Measurements from ENCODE around the gene NACC2.

The NACC2 gene

GRCh38 chr9:136023410-136024225, 71.5 kb downstream of the NACC2 start:
- DNase-seq (ENCODE audit: low read depth in 2 of 2), result no peak

GRCh38 chr9:136022731-136023409, 72.2 kb downstream of the NACC2 start:
- DNase-seq (ENCODE audit: low read depth in 2 of 2), result no peak

- DNase-seq (ENCODE audit: low read depth in 2 of 2), result no peak
Measured at GRCh38 chr9:136021872-136022681, 73.0 kb downstream of the NACC2 start.

GRCh38 chr9:136021171-136021871, 73.8 kb downstream of the NACC2 start:
- no peak for DNase-seq (ENCODE audit: low read depth in 2 of 2)

GRCh38 chr9:136020671-136021070, 74.4 kb downstream of the NACC2 start:
- no peak for DNase-seq (ENCODE audit: low read depth in 2 of 2)

- no peak for DNase-seq (ENCODE audit: low read depth in 2 of 2)
Measured at GRCh38 chr9:136020206-136020605, 74.9 kb downstream of the NACC2 start.

- DNase-seq (ENCODE audit: low read depth in 2 of 2), result no peak
Measured at GRCh38 chr9:136019681-136020060, 75.4 kb downstream of the NACC2 start.

GRCh38 chr9:136019041-136019680, 75.9 kb downstream of the NACC2 start:
- no peak for DNase-seq (ENCODE audit: low read depth in 2 of 2)

- DNase-seq (ENCODE audit: low read depth in 2 of 2), result no peak
Measured at GRCh38 chr9:136018257-136019031, 76.6 kb downstream of the NACC2 start.

GRCh38 chr9:136017289-136018190, 77.5 kb downstream of the NACC2 start:
- no peak for DNase-seq (ENCODE audit: low read depth in 2 of 2)

GRCh38 chr9:136016572-136017288, 78.4 kb downstream of the NACC2 start:
- DNase-seq (ENCODE audit: low read depth in 2 of 2), result no peak

- no peak for DNase-seq (ENCODE audit: low read depth in 2 of 2)
Measured at GRCh38 chr9:136015656-136016571, 79.2 kb downstream of the NACC2 start.

- DNase-seq (ENCODE audit: low read depth in 2 of 2), result no peak
Measured at GRCh38 chr9:136014924-136015633, 80.0 kb downstream of the NACC2 start.

- no peak for DNase-seq (ENCODE audit: low read depth in 2 of 2)
Measured at GRCh38 chr9:136014147-136014923, 80.8 kb downstream of the NACC2 start.

GRCh38 chr9:136013524-136014034, 81.5 kb downstream of the NACC2 start:
- no peak for DNase-seq (ENCODE audit: low read depth in 2 of 2)

- DNase-seq (ENCODE audit: low read depth in 2 of 2), result no peak
Measured at GRCh38 chr9:136013116-136013515, 82.0 kb downstream of the NACC2 start.

Measured in stimulated activated CD4-positive, alpha-beta T cell treated with anti-CD3 and anti-CD28 coated beads, Interleukin-15, amount 100 ng/mL, for 48 hours (primary cell).